IPS-11a (cell line): ENCODE data around the gene MANBA.

Experiments used
- H3K4me3 ChIP-seq: one replicate; pipeline ENCODE4 v1.5.1; 2013; ENCODE audit warnings: low read depth, low read length, control low read depth

MANBA gene

GRCh38 chr4:102760645-102761295, at the start of gene MANBA:
TSS of gene MANBA (minus strand) at chr4:102760968. CDS start at chr4:102760894, 74 bp downstream.
- H3K4me3 ChIP-seq, result peak within 1 kb of the TSS; percentile 85

DNA sequence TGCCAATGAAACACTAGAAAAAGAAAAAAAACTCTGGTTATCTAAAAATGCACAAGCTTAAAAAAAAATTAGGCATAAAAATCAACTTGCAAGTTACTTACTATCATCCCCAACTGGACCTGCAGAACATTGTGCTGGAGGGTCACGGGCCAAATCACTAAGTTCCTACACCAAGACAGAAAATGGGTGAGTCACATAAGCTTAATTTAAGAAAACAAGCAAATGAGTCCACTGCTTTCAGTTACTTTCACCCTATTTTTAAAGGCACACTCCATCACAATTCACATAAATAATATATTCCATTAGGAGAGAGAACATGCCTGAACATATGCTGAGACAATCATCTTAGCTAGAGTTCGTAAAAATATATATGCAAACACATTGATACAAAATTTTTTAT, 48.9 kb upstream of the MANBA start:
- no peak overlapping the region for H3K4me3 ChIP-seq

GRCh38 chr4:102809190-102809589, 48.4 kb upstream of the MANBA start:
- no peak overlapping the region for H3K4me3 ChIP-seq

GRCh38 chr4:102808009-102808408, 47.2 kb upstream of the MANBA start:
- no peak overlapping the region for H3K4me3 ChIP-seq

DNA sequence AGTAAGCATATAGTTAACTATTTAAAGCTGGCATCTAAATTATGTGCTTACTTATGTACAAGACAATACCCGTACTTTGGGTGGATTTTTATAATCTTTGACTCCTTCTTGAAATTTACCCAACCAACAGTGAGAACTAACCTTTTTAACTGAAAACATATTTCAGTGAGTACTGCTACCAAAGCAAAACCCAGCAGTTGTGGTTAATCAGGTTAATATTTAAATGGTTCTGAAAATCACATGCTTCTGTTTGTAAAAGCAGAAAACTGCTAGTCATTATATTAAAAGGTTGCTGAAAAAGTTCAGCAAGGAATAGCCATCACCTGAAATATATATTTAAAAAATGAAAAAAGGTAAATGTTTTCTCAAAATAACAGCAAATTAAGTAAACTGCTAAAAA, 46.6 kb upstream of the MANBA start:
- no peak overlapping the region for H3K4me3 ChIP-seq

GRCh38 chr4:102799816-102800215, 39.0 kb upstream of the MANBA start:
- no peak overlapping the region for H3K4me3 ChIP-seq

DNA sequence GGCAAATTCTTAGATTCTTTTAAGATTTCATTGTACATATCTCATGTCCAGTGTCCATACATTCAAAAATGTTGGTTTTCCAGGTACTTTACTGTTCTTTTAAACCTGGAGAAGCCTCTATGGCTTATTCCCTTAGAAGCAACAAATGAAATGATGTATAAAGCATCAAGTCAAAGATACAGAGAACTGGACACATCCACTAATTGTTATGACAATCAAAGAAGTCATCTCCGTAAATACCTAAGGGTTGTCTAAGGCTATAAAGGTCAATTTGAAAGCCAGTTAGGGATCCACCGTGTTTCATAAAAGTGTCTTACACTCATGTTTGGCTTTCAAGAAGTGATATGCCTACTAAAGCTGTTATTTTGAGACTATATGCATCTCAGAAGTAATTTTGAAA, 34.2 kb upstream of the MANBA start:
- H3K4me3 ChIP-seq, result no peak overlapping the region

DNA sequence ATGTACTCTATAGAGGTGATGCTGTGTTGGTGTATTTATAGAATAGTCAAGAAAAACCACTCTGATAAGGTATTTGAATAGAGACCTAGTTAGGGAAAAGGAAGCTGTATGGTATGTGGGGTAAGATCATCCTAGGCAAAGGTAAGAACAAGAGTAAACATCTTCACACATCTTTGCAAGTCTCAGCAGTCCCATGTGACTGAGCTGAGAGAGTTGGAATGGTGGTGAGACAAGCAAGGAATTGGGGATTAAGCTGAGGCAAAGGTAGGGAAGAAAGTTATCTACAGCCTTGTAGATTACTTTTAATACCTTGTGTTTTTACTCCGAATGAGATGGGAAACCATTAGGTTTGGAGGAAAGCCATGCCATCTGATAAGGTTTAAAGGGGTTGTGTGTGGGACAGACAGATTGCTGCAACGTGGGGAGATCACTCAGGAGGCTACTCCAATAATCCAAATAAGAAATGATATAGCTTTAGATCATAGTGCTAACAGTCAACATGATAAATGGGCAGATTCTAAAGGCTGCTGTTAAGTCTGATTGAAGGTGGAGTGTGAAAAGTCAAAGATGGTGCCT, 31.7 kb upstream of the MANBA start:
- no peak overlapping the region for H3K4me3 ChIP-seq

- H3K4me3 ChIP-seq, result no peak overlapping the region
Measured at GRCh38 chr4:102791318-102791835, 30.6 kb upstream of the MANBA start.

GRCh38 chr4:102789317-102789717, 28.5 kb upstream of the MANBA start:
- H3K4me3 ChIP-seq, result no peak overlapping the region

DNA sequence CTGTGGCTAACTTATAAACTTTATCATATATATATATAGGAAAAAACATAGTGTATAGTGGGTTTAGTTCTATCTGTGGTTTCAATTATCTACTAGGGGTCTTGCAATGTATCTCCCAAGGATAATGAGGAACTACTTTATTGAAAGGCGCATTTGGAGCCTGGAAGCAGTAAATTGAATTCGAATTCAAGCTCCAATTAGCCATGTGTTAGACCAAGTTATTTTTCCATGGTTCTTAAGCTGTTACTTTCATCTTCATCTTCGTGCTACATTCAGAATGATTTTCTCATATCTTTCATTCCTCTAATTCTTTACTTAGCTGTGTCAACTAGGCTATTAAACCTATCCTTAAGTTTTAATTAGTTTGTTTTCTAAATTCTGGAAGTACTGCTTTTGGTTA, 27.2 kb upstream of the MANBA start:
- H3K4me3 ChIP-seq, result no peak overlapping the region

DNA sequence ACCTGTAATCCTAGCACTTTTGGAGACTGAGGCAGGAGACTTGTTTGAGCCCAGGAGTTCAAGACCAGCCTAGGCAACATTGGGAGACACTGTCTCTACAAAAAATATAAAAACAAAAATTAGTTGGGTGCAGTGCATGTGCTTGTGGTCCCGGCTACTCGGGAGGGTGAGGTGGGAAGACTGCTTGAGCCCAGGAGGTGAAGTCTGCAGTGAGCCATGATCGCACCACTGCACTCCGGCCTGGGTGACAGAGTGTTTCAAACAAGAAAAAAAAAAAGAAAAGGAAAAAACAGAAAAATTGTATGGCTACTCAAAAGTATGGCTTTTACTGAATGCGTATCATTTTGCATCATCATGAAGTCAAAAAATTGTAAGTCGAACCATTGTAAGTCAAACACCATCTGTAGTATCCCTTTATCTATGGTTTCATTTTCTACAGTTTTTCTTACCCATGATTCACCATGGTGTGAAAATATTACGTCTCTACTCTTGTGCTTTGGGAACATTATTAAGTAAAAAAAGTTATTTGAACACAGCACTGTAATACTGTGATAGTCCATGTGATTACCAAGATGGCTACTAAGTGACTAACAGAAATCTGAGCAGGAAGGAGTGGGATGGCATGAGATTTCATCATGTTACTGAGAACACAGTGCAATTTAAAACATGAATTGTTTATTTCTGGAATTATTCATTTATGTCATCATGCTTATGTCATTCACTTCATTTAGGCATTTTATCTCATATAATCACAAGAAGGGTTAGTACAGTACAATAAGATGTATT, 26.5 kb upstream of the MANBA start:
- H3K4me3 ChIP-seq, result no peak overlapping the region

GRCh38 chr4:102786279-102786678, 25.5 kb upstream of the MANBA start:
- no peak overlapping the region for H3K4me3 ChIP-seq

GRCh38 chr4:102783006-102783405, 22.2 kb upstream of the MANBA start:
- H3K4me3 ChIP-seq, result no peak overlapping the region

- H3K4me3 ChIP-seq, result no peak overlapping the region
Measured at GRCh38 chr4:102781570-102781969, 20.8 kb upstream of the MANBA start.

GRCh38 chr4:102780476-102781144, 19.8 kb upstream of the MANBA start:
- no peak overlapping the region for H3K4me3 ChIP-seq

GRCh38 chr4:102779204-102779603, 18.4 kb upstream of the MANBA start:
- no peak overlapping the region for H3K4me3 ChIP-seq

DNA sequence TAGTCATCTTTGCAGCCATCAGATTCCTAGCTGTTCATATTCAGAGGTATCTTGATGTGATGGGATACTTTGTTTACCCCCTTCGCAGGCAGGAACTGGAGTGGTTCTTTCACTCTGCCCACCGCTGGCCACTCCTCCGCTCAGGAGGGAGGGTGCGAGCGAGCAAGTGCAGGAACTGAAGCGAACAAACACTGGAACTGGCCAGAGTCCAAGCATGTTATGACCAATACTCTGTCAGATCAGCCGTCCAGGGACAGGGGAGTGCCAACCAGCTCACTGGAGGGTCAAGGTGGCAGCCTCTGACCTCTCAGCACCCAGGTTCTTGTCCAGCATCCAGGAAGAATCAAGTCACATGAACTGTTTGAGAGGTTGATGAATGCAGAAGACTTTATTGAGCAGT, 18.0 kb upstream of the MANBA start:
- no peak overlapping the region for H3K4me3 ChIP-seq

DNA sequence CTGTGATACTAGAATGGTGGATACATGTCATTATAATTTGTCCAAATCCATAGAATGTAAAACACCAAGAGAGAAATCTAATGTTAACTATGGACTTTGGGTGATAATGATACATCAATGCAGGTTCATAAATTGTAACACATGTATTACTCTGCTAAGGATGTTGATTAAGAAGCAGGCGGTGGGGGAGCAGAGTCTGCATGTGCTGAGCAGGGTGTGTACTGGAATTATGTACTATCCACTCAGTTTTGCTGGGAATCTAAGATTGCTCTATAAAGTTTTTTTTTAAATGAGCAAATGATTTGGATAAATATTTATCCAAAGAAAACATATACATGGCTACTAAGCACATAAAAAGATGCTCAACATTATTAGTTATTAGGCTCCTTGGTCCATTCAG, 15.0 kb upstream of the MANBA start:
- H3K4me3 ChIP-seq, result no peak overlapping the region

- no peak overlapping the region for H3K4me3 ChIP-seq
Measured at GRCh38 chr4:102774254-102774653, 13.5 kb upstream of the MANBA start.

GRCh38 chr4:102772738-102773340, 12.1 kb upstream of the MANBA start:
- H3K4me3 ChIP-seq, result no peak overlapping the region
